Skeletal muscle tissue (tissue), 4 donors: ENCODE results near the gene ANKS1B. TPM values are rescaled to one million over a fixed set of nuclear protein-coding genes. Genes with fewer than 3 reads are reported as not detected.

Experiments used
- H3K27ac ChIP-seq: one replicate; pipeline ENCODE4 v1.7.0; 2013; ENCODE audit warnings: mild to moderate bottlenecking, low read depth, low read length, inconsistent platforms
- H3K27me3 ChIP-seq, 3 donors: one replicate each; pipeline ENCODE4 v1.7.0; 2013; ENCODE audit warnings: low read length in 3 of 3; ENCODE audit not compliant: control insufficient read depth in 3 of 3, insufficient read depth in 3 of 3
- H3K36me3 ChIP-seq, 3 donors: one replicate each; pipeline ENCODE4 v1.7.0; 2013; ENCODE audit warnings: low read length in 3 of 3; ENCODE audit not compliant: control insufficient read depth in 3 of 3, insufficient read depth in 3 of 3
- H3K4me1 ChIP-seq, 3 donors: one replicate each; pipeline ENCODE4 v1.7.0; 2013; ENCODE audit warnings: low read length in 3 of 3, mild to moderate bottlenecking in 3 of 3; ENCODE audit not compliant: control insufficient read depth in 3 of 3, insufficient read depth in 3 of 3
- H3K4me3 ChIP-seq, 3 donors: one replicate each; pipeline ENCODE4 v1.7.0; 2013; ENCODE audit warnings: low read length in 3 of 3
- H3K9ac ChIP-seq, 3 donors: one replicate each; pipeline ENCODE4 v1.7.0; 2013; ENCODE audit warnings: low read length in 3 of 3, mild to moderate bottlenecking in 3 of 3, moderate library complexity in 2 of 3, low read depth in 1 of 3
- H3K9me3 ChIP-seq, 3 donors: one replicate each; pipeline ENCODE4 v1.7.0; 2013; ENCODE audit warnings: low read length in 3 of 3; ENCODE audit not compliant: control insufficient read depth in 3 of 3
- total RNA-seq: library from RNA; depleted of rRNA; stranded (reverse); fragments of >200 nt; gene quantifications from one replicate; pipeline ENCODE4 v1.2.3, GENCODE V29; 2014
- donor health status: Osteomylitis.

Gene ANKS1B
- total RNA-seq, 1 donor from 2014 or later: 10.4 TPM

DNA sequence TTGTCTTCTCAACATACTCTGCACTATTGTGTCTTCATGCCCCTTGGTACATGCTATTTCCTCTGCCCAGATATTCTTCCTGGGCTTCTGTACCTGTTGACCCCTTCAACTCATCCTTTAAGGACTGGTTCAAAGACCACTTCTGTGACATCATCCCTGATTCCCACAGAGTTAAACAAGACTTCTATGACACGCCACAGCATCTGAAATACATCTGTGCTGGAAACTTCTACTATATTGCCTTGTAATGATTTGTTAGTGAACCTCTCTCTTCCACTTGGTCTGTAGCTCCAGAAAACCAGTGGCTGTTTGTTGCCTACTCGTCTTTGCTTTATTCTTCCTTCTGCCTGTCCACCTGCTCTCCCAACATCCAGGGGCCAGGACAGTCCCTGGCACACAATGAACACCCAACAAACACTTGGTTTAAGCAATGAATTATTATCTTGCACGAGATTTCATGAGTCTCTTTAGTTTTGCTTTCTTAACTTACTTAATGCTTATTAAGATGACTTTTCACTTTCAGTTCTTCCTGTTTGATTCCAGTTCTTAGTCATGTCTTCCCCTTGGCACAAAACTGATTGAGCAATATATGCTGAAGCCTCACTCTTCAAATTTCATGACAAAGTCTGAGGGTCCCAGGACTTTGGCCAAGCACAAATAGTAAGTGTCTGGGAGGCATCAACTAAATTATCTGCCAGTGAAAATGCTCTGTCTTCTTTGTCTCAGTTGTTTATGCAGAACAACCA is 853.8 kb downstream of the ANKS1B start:
- Histone ChIP-seq H3K9ac (no peak overlapping the region), H3K36me3 (no peaks in the 10 kb centered on the region), H3K4me1 (no peaks in the 10 kb centered on the region), H3K27ac (peak overlapping the region; percentile 49), H3K9me3 (no peaks in the 10 kb centered on the region), H3K27me3 (no peaks in the 10 kb centered on the region), H3K4me3 (peak overlapping the region; percentile 8 to 52 (median 49))

GRCh38 chr12:99128246-99128802 is 856.4 kb downstream of the ANKS1B start:
- Histone ChIP-seq H3K9me3 (no peaks in the 10 kb centered on the region), H3K4me3 (no peak overlapping the region), H3K9ac (no peak overlapping the region), H3K27ac (no peak overlapping the region), H3K27me3 (no peaks in the 10 kb centered on the region), H3K36me3 (no peaks in the 10 kb centered on the region), H3K4me1 (no peaks in the 10 kb centered on the region)

- H3K27me3 ChIP-seq: no peaks in the 10 kb centered on the region
- no peak overlapping the region for H3K4me3 ChIP-seq
- no peak overlapping the region for H3K27ac ChIP-seq
- no peak overlapping the region for H3K9ac ChIP-seq
- no peaks in the 10 kb centered on the region for H3K9me3 ChIP-seq
- H3K36me3 ChIP-seq: no peaks in the 10 kb centered on the region
- no peaks in the 10 kb centered on the region for H3K4me1 ChIP-seq
Observed at GRCh38 chr12:99122959-99123358, 861.8 kb downstream of the ANKS1B start.

DNA sequence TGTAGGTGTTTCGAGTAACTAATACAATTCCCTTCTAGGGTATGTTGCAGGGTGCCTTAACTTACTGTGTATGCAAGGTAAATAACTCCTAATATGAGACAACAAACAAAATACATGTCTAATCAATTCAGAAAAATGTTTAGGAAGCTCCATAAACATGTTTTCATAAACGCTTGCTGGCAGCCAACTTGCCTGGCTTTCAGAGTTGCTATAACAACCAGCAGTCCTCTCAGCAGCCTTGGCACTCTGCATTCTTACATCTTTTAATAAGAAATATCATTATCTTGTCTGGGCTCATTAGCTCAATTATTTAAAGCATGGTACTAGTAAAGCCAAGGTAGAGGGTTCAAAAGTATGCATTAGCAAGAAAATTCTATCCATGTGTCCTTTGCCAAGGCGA is 862.2 kb downstream of the ANKS1B start:
- Histone ChIP-seq H3K9me3 (no peaks in the 10 kb centered on the region), H3K27ac (no peak overlapping the region), H3K4me3 (no peak overlapping the region), H3K27me3 (no peaks in the 10 kb centered on the region), H3K9ac (no peak overlapping the region), H3K4me1 (no peaks in the 10 kb centered on the region), H3K36me3 (no peaks in the 10 kb centered on the region)

- Histone ChIP-seq H3K27ac (no peak overlapping the region), H3K4me3 (no peak overlapping the region), H3K36me3 (no peaks in the 10 kb centered on the region), H3K9ac (no peak overlapping the region), H3K4me1 (no peaks in the 10 kb centered on the region), H3K27me3 (no peaks in the 10 kb centered on the region), H3K9me3 (no peaks in the 10 kb centered on the region)
Observed at GRCh38 chr12:99121546-99121945, 863.2 kb downstream of the ANKS1B start.

DNA sequence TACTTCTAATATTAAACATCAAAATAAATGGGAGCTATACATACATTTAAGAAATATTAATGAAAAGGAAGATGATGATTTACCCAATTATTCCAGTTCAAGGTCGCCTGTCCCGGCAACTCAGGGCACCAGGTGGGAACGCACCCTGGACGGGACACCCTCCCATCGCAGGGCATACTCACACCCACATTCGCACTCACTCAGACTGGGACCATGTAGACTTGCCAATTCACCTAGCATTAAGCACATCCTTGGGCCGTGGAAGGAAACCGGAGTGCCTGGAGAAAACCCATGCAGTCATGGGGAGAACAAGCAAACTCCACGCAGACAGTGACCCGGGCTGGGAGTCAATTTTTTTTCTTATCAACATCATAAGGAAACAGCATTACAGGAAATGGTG is 864.8 kb downstream of the ANKS1B start:
- Histone ChIP-seq H3K27ac (no peak overlapping the region), H3K4me1 (no peaks in the 10 kb centered on the region), H3K9ac (no peak overlapping the region), H3K9me3 (no peaks in the 10 kb centered on the region), H3K36me3 (no peaks in the 10 kb centered on the region), H3K27me3 (no peaks in the 10 kb centered on the region), H3K4me3 (no peak overlapping the region)

- Histone ChIP-seq H3K4me3 (no peak overlapping the region), H3K4me1 (no peaks in the 10 kb centered on the region), H3K9me3 (no peaks in the 10 kb centered on the region), H3K9ac (no peak overlapping the region), H3K36me3 (no peaks in the 10 kb centered on the region), H3K27ac (no peak overlapping the region), H3K27me3 (no peaks in the 10 kb centered on the region)
Observed at GRCh38 chr12:99119449-99119848, 865.3 kb downstream of the ANKS1B start.

DNA sequence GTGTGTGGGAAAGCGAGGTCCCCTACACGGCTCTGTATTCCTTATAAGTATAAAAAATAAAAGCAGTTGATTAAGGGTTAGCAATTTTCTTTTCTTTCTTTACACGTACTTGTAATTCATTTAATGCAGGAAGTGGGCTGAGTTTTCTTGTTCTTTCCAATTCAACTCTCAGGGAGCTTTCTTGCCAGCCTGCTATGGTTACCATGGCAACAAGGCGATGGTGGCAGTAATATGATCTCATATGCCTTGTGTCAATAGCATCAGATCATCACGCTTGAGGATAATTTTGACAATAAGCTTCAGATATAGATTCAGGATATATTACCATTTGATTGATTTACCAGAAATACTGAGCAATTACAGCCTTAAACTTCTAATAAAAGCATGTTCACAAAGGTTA is 873.1 kb downstream of the ANKS1B start:
- H3K9ac ChIP-seq: no peak overlapping the region
- no peaks in the 10 kb centered on the region for H3K9me3 ChIP-seq
- no peaks in the 10 kb centered on the region for H3K4me1 ChIP-seq
- H3K4me3 ChIP-seq: no peak overlapping the region
- H3K27ac ChIP-seq: no peak overlapping the region
- H3K27me3 ChIP-seq: no peaks in the 10 kb centered on the region
- H3K36me3 ChIP-seq: no peaks in the 10 kb centered on the region

GRCh38 chr12:99110868-99111267 is 873.9 kb downstream of the ANKS1B start:
- Histone ChIP-seq H3K9ac (no peak overlapping the region), H3K4me1 (no peaks in the 10 kb centered on the region), H3K36me3 (no peaks in the 10 kb centered on the region), H3K27ac (no peak overlapping the region), H3K27me3 (no peaks in the 10 kb centered on the region), H3K4me3 (no peak overlapping the region), H3K9me3 (no peaks in the 10 kb centered on the region)

GRCh38 chr12:99110212-99110611 is 874.5 kb downstream of the ANKS1B start:
- Histone ChIP-seq H3K36me3 (no peaks in the 10 kb centered on the region), H3K27ac (no peak overlapping the region), H3K4me3 (no peak overlapping the region), H3K27me3 (no peaks in the 10 kb centered on the region), H3K4me1 (no peaks in the 10 kb centered on the region), H3K9me3 (no peaks in the 10 kb centered on the region), H3K9ac (no peak overlapping the region)
